Activated CD4-positive, CD25-positive, alpha-beta regulatory T cell treated with anti-CD3 and anti-CD28 coated beads, Interleukin-2, amount 50 U/mL, for 24 hours (primary cell): ENCODE data around the gene SINHCAF.

Experiments
- ATAC-seq, 2 donors: fragments of 150-1000 bp; cut with Tn5 transposase; one replicate each; pipeline ENCODE4 v1.10.0; 2021; ENCODE audit warnings: mild to moderate bottlenecking in 1 of 2, moderate library complexity in 1 of 2

The SINHCAF gene

GRCh38 chr12:31331242-31331641 lies 5.3 kb upstream of the SINHCAF start:
- no peak for ATAC-seq

- no peak for ATAC-seq
Measured at GRCh38 chr12:31326736-31327659, 1.0 kb upstream of the SINHCAF start.

GRCh38 chr12:31325524-31325875 lies 450 bp downstream of the SINHCAF start:
- peak in 1 of 2 donors; percentile 1 for ATAC-seq

GRCh38 chr12:31324845-31325523 lies 966 bp downstream of the SINHCAF start:
- peak in 1 of 2 donors; percentile 5 for ATAC-seq

- ATAC-seq, result peak; percentile 52 to 57
Measured at GRCh38 chr12:31324116-31324844, 1.7 kb downstream of the SINHCAF start.

GRCh38 chr12:31323391-31324115 lies 2.4 kb downstream of the SINHCAF start:
- peak in 1 of 2 donors; percentile 18 for ATAC-seq

- ATAC-seq, result no peak
Measured at GRCh38 chr12:31322801-31323207, 3.1 kb downstream of the SINHCAF start.

GRCh38 chr12:31321897-31322228 lies 4.1 kb downstream of the SINHCAF start:
- no peak for ATAC-seq

GRCh38 chr12:31321186-31321896 lies 4.6 kb downstream of the SINHCAF start:
- ATAC-seq, result no peak

GRCh38 chr12:31318657-31319269 lies 7.2 kb downstream of the SINHCAF start:
- no peak for ATAC-seq

- peak; percentile 25 to 42 for ATAC-seq
Measured at GRCh38 chr12:31317471-31318395, 8.2 kb downstream of the SINHCAF start.

- ATAC-seq, result peak in 1 of 2 donors; percentile 19
Measured at GRCh38 chr12:31316891-31317290, 9.1 kb downstream of the SINHCAF start.

- no peak for ATAC-seq
Measured at GRCh38 chr12:31315784-31316465, 10.0 kb downstream of the SINHCAF start.

- no peak for ATAC-seq
Measured at GRCh38 chr12:31315044-31315715, 10.8 kb downstream of the SINHCAF start.

- ATAC-seq, result no peak
Measured at GRCh38 chr12:31312431-31312830, 13.5 kb downstream of the SINHCAF start.

GRCh38 chr12:31311634-31312258 lies 14.2 kb downstream of the SINHCAF start:
- ATAC-seq, result no peak

- ATAC-seq, result no peak
Measured at GRCh38 chr12:31310488-31310887, 15.5 kb downstream of the SINHCAF start.

- ATAC-seq, result no peak
Measured at GRCh38 chr12:31309279-31309678, 16.7 kb downstream of the SINHCAF start.

GRCh38 chr12:31308116-31308515 lies 17.8 kb downstream of the SINHCAF start:
- no peak for ATAC-seq
